A549 (cell line): ENCODE measurements around the gene NEK11.

Experiments
- ATOH8 ChIP-seq: fragments of 250-450 bp; sonication (Bioruptor Pico); IDR thresholded peaks from 2 replicates; pipeline ENCODE4 v1.5.0; 2020; ENCODE audit warnings: low read depth, mild to moderate bottlenecking, moderate library complexity
- BHLHE40 ChIP-seq: IDR thresholded peaks from 2 replicates; pipeline ENCODE4 v1.6.1; 2012; ENCODE audit warnings: low read depth, low read length, inconsistent platforms
- E2F6 ChIP-seq: IDR thresholded peaks from 2 replicates; pipeline ENCODE4 v1.6.1; 2012; ENCODE audit warnings: low read depth, borderline replicate concordance
- HMGXB4 ChIP-seq: fragments of 250-450 bp; sonication (Bioruptor Pico); IDR thresholded peaks from 2 replicates; pipeline ENCODE4 v1.5.0; 2021; ENCODE audit warnings: mild to moderate bottlenecking, moderate library complexity, borderline replicate concordance
- POLR2A ChIP-seq: IDR thresholded peaks from 2 replicates; pipeline ENCODE4 v1.6.1; 2012; ENCODE audit warnings: mild to moderate bottlenecking, low read length
- RAD21 ChIP-seq, 2 experiments: fragments of >200 bp in 1 of 2; sonication (Bioruptor Twin) in 1 of 2; formaldehyde crosslinking in 1 of 2; IDR thresholded peaks in 1 of 2; conservative IDR thresholded peaks in 1 of 2; 2 replicates in 1 of 2; 3 replicates in 1 of 2; pipeline ENCODE4 v1.6.1; 2012 to 2018; ENCODE audit warnings: inconsistent platforms in 1 of 2
- RARB ChIP-seq: fragments of 250-450 bp; sonication (Bioruptor Pico); IDR thresholded peaks from 2 replicates; pipeline ENCODE4 v1.8.0; 2021; ENCODE audit warnings: mild to moderate bottlenecking, moderate library complexity
- REST ChIP-seq: fragments of 200-600 bp; sonication (generic); IDR thresholded peaks from 2 replicates; pipeline ENCODE4 v1.6.1; 2016; ENCODE audit warnings: antibody characterized with exemption, mild to moderate bottlenecking, moderate library complexity
- SMC3 ChIP-seq: fragments of >200 bp; sonication (Bioruptor Twin); formaldehyde crosslinking; IDR thresholded peaks from 3 replicates; pipeline ENCODE4 v1.6.1; 2018; ENCODE audit warnings: inconsistent platforms
- ZFP36 ChIP-seq: fragments of 450-650 bp; IDR thresholded peaks from 2 replicates; pipeline ENCODE4 v1.6.1; 2014; ENCODE audit warnings: borderline replicate concordance; ENCODE audit not compliant: partially characterized antibody
- TF ChIP-seq, protein P1 (sequence below): fragments of >200 bp; sonication (Bioruptor Twin); formaldehyde crosslinking; IDR thresholded peaks from 3 replicates; pipeline ENCODE4 v1.5.1; 2016
- TF ChIP-seq, protein P2 (sequence below): fragments of 150-350 bp; IDR thresholded peaks from 2 replicates; pipeline ENCODE4 v1.6.1; 2014; ENCODE audit warnings: low read depth, mild to moderate bottlenecking, low read length

DNA sequence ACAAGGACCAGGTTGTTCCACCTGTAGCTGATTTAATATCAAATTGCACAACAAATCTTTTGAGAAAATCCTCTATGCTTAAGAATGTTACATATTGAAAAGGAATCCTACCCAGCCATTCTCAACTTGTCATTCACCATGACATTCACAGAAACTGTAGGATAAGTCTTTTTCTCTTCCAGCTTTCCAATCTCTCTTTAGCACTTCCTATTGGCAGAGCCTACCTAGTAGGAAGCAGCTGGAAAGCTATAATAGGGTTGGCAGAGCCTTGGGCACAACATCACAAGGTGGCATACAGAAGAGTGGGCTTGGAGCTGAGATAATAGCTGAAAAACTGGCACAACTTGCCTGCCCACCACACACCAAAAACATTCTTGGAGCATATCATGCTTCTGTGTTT is 287.6 kb downstream of the NEK11 start:
- TF ChIP-seq REST (no peak), POLR2A (no peak), E2F6 (no peak), RAD21 (conservative IDR thresholded peaks at IDR 0.05 in 1 of 2, IDR thresholded peaks at IDR 0.05 in 1 of 2) (no peak), BHLHE40 (no peak), SMC3 (no peak), ATOH8 (CRISPR knock-in tag) (no peak), ZFP36 (no peak), RARB (no peak), HMGXB4 (no peak)
- TF ChIP-seq, protein P1, sequence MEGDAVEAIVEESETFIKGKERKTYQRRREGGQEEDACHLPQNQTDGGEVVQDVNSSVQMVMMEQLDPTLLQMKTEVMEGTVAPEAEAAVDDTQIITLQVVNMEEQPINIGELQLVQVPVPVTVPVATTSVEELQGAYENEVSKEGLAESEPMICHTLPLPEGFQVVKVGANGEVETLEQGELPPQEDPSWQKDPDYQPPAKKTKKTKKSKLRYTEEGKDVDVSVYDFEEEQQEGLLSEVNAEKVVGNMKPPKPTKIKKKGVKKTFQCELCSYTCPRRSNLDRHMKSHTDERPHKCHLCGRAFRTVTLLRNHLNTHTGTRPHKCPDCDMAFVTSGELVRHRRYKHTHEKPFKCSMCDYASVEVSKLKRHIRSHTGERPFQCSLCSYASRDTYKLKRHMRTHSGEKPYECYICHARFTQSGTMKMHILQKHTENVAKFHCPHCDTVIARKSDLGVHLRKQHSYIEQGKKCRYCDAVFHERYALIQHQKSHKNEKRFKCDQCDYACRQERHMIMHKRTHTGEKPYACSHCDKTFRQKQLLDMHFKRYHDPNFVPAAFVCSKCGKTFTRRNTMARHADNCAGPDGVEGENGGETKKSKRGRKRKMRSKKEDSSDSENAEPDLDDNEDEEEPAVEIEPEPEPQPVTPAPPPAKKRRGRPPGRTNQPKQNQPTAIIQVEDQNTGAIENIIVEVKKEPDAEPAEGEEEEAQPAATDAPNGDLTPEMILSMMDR, result no peak
- TF ChIP-seq, protein P2, sequence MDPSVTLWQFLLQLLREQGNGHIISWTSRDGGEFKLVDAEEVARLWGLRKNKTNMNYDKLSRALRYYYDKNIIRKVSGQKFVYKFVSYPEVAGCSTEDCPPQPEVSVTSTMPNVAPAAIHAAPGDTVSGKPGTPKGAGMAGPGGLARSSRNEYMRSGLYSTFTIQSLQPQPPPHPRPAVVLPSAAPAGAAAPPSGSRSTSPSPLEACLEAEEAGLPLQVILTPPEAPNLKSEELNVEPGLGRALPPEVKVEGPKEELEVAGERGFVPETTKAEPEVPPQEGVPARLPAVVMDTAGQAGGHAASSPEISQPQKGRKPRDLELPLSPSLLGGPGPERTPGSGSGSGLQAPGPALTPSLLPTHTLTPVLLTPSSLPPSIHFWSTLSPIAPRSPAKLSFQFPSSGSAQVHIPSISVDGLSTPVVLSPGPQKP, result no peak
